ENCODE measurements around the gene TBX2. TPM values are rescaled to one million over a fixed set of nuclear protein-coding genes. Genes with fewer than 3 reads are reported as not detected.
A peak's percentile ranks its signal among the peaks of the same experiment; 100 is the strongest.

TBX2 gene
- total RNA-seq, 1 donor from 2014 or later = 8.6 TPM

DNA sequence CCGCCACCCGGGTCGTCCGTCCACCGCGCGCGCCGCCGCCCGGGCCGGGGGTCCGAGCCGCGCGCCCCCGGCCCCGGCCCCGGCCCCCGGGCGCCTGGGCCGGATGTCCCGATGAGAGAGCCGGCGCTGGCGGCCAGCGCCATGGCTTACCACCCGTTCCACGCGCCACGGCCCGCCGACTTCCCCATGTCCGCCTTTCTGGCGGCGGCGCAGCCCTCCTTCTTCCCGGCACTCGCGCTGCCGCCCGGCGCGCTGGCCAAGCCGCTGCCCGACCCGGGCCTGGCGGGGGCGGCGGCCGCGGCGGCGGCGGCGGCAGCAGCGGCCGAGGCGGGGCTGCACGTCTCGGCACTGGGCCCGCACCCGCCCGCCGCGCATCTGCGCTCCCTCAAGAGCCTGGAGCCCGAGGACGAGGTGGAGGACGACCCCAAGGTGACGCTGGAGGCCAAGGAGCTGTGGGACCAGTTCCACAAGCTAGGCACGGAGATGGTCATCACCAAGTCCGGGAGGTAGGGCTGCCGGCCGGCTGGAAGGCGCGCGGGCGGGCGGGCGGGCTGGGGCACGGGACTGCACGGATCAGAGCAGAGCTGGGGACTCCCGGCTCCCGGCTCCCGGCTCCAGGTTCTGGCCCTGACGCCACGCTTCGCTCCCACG lies 548 bp downstream of the TBX2 start:
- Mint-ChIP-seq H3K27ac (ENCODE audit: unreplicated experiment) (peak overlapping the region; percentile 83), H3K36me3 (ENCODE audit: low read depth) (peaks cover 6% of the 10 kb centered on the region), H3K4me3 (ENCODE audit: unreplicated experiment) (peak overlapping the region; percentile 78), H3K9me3 (ENCODE audit: low read depth) (no peaks in the 10 kb centered on the region), H3K27me3 (ENCODE audit: low read depth) (peaks cover 8% of the 10 kb centered on the region), H3K4me1 (ENCODE audit: low read depth) (peaks cover 24% of the 10 kb centered on the region)
- DNase-seq (ENCODE audit: low spot score) = no peak
- TF ChIP-seq, protein P1, sequence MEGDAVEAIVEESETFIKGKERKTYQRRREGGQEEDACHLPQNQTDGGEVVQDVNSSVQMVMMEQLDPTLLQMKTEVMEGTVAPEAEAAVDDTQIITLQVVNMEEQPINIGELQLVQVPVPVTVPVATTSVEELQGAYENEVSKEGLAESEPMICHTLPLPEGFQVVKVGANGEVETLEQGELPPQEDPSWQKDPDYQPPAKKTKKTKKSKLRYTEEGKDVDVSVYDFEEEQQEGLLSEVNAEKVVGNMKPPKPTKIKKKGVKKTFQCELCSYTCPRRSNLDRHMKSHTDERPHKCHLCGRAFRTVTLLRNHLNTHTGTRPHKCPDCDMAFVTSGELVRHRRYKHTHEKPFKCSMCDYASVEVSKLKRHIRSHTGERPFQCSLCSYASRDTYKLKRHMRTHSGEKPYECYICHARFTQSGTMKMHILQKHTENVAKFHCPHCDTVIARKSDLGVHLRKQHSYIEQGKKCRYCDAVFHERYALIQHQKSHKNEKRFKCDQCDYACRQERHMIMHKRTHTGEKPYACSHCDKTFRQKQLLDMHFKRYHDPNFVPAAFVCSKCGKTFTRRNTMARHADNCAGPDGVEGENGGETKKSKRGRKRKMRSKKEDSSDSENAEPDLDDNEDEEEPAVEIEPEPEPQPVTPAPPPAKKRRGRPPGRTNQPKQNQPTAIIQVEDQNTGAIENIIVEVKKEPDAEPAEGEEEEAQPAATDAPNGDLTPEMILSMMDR (IDR thresholded peaks at IDR 0.05) = no peak

DNA sequence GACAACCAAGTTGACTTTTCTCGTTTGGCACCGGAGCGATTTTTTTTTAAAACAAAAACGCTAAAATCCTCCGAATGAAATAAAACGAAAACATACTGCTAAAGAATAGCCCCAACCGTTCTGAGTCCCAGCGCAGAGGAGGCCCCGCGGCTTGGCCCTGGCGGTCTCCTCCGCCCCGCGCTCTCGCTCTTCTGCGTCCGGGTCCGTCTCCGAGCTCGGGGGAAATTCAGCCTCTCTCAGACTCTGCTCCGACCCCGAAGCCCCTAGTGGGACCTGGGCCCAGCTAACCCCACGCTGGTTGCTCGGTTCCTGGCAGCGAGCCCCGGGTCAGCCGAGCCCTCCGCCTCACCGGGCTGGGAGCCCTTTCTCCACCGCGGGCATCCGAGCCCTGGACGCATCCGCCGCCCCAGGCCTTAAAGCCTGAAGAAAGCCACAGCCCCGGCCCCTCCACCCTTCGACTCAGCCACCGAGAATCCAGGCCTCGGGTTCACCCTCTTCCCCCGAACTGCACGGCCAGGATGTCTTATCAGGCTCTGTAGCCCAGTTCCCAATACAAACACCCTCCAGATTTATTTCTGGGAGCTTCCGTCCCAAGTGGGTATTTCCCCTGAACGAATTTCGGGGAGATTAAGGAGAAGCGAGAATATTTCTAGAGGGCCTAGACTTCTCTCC lies 1.2 kb downstream of the TBX2 start:
- peaks cover 8% of the 10 kb centered on the region for H3K27me3 Mint-ChIP-seq (ENCODE audit: low read depth)
- DNase-seq (ENCODE audit: low spot score) = no peak

DNA sequence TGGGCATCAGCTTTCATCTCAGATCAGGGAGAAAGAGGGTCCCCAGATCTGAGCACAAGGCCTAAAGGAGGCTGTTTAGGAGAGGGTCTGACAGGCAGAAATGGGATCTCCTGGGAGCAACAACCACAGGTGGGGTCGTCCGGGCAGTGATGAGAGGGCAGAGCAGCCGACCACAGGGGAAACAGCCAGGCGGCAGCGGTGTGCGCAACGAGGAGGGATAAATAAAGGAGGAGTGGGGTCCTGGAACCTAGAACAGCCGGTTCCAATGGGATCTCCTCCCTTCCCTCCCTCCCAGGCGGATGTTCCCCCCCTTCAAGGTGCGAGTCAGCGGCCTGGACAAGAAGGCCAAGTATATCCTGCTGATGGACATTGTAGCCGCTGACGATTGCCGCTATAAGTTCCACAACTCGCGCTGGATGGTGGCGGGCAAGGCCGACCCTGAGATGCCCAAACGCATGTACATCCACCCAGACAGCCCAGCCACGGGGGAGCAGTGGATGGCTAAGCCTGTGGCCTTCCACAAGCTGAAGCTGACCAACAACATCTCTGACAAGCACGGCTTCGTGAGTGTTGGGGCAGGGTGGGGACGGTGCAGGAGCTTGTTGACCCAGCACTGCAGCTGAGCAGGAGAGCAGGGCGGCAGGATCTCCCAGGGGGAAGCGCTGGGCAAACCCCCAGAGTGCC lies 1.9 kb downstream of the TBX2 start:
- TF ChIP-seq, protein P1 (IDR thresholded peaks at IDR 0.05) = no peak
- Mint-ChIP-seq H3K4me3 (ENCODE audit: unreplicated experiment) (peak overlapping the region; percentile 78), H3K4me1 (ENCODE audit: low read depth) (peaks cover 24% of the 10 kb centered on the region), H3K27ac (ENCODE audit: unreplicated experiment) (peak overlapping the region; percentile 83), H3K9me3 (ENCODE audit: low read depth) (no peaks in the 10 kb centered on the region), H3K36me3 (ENCODE audit: low read depth) (peaks cover 6% of the 10 kb centered on the region), H3K27me3 (ENCODE audit: low read depth) (peaks cover 8% of the 10 kb centered on the region)
- DNase-seq (ENCODE audit: low spot score) = no peak

More for the DNA sequence above, 1.2 kb downstream of the TBX2 start:
- peaks cover 24% of the 10 kb centered on the region for H3K4me1 Mint-ChIP-seq (ENCODE audit: low read depth)
- H3K4me3 Mint-ChIP-seq (ENCODE audit: unreplicated experiment) = peak overlapping the region; percentile 78
- no peaks in the 10 kb centered on the region for H3K9me3 Mint-ChIP-seq (ENCODE audit: low read depth)
- peaks cover 6% of the 10 kb centered on the region for H3K36me3 Mint-ChIP-seq (ENCODE audit: low read depth)
- H3K27ac Mint-ChIP-seq (ENCODE audit: unreplicated experiment) = peak overlapping the region; percentile 83
- TF ChIP-seq, protein P1 (IDR thresholded peaks at IDR 0.05) = peak; percentile 17

DNA sequence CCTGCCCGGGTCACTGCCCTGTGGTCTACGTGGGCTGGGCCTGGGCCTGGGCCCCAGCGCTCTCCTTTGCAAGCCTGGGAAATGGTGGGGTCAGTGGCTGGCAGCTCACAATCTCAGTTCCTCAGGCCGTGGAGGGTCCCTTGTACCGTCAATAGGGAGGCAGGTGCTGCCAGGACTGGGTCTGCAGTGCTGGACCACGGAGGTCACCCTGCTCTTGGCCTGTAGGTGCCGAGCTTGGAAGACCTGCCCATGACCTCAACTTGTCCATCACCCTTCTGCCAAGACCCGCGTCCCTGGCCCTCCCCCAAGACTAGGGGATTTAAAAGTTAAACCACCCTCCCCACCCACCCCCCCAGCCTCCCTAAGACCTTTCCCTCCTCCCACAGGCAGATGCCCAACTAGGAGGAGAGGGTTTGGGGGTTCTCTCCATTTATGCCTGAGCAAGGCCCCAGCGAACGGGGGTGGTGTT lies 2.5 kb downstream of the TBX2 start:
- TF ChIP-seq, protein P1 (IDR thresholded peaks at IDR 0.05) = no peak
- peaks cover 24% of the 10 kb centered on the region for H3K4me1 Mint-ChIP-seq (ENCODE audit: low read depth)
- peaks cover 6% of the 10 kb centered on the region for H3K36me3 Mint-ChIP-seq (ENCODE audit: low read depth)
- no peak overlapping the region for H3K27ac Mint-ChIP-seq (ENCODE audit: unreplicated experiment)
- no peaks in the 10 kb centered on the region for H3K9me3 Mint-ChIP-seq (ENCODE audit: low read depth)
- no peak for DNase-seq (ENCODE audit: low spot score)
- H3K4me3 Mint-ChIP-seq (ENCODE audit: unreplicated experiment) = peak overlapping the region; percentile 10
- H3K27me3 Mint-ChIP-seq (ENCODE audit: low read depth) = peaks cover 8% of the 10 kb centered on the region
